GM06990 (cell line): ENCODE measurements around the gene IGSF23.

Source experiments
- DNase-seq: peaks from one replicate; pipeline ENCODE4 v3.0.0-alpha.2; 2011; ENCODE audit not compliant: insufficient read length; ENCODE audit errors: extremely low read depth
- H3K27me3 ChIP-seq: replicated peaks from 2 replicates; pipeline ENCODE4 v1.6.0; 2011; ENCODE audit warnings: low read length; ENCODE audit not compliant: control insufficient read depth, insufficient read depth
- H3K36me3 ChIP-seq: 2 replicates; pipeline ENCODE4 v1.5.1; 2011; ENCODE audit warnings: low read length; ENCODE audit not compliant: control insufficient read depth, insufficient read depth
- H3K4me3 ChIP-seq: replicated peaks from 2 replicates; pipeline ENCODE4 v1.5.1; 2011; ENCODE audit warnings: low read depth, mild to moderate bottlenecking, control low read depth, low read length
- TF ChIP-seq, protein P1 (sequence below): IDR thresholded peaks from 2 replicates; pipeline ENCODE4 v1.5.1; 2011; ENCODE audit warnings: low read length, control low read depth, mild to moderate bottlenecking, inconsistent platforms; ENCODE audit not compliant: insufficient read depth, poor library complexity, severe bottlenecking

IGSF23 gene

DNA sequence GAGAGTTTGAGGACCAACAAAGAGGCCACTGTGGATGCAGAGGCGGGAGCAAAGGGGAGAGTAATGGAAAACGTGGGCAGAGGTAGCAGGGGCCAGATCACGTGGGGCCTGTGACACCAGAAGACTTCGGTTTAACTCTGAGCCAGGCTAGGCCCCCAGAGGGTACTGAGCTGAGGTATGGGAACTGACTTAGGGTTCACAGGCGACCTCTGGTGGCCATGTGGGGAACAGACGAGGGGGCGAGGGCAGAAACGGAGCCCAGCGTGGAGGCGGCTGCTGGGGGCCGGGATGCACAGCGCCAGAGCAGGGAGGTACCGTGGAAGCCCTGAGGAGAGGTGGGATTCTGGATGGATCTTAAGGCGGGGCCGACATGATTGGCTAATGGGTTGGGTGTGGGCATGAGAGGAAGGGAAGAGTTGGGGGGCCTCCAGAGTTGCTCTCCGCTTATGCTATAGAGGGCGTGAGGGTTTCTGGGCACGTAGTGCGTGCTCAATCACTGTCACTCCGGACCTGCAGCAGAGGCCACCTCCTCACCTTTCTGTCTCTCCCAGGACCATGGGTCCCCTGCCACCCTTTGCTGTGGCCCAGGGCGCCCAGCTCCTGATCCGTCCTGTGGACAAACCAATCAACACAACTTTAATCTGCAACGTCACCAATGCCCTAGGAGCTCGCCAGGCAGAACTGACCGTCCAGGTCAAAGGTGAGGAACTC is 44.0 kb downstream of the IGSF23 start:
- DNase-seq, result peak; percentile 57
- TF ChIP-seq, protein P1, sequence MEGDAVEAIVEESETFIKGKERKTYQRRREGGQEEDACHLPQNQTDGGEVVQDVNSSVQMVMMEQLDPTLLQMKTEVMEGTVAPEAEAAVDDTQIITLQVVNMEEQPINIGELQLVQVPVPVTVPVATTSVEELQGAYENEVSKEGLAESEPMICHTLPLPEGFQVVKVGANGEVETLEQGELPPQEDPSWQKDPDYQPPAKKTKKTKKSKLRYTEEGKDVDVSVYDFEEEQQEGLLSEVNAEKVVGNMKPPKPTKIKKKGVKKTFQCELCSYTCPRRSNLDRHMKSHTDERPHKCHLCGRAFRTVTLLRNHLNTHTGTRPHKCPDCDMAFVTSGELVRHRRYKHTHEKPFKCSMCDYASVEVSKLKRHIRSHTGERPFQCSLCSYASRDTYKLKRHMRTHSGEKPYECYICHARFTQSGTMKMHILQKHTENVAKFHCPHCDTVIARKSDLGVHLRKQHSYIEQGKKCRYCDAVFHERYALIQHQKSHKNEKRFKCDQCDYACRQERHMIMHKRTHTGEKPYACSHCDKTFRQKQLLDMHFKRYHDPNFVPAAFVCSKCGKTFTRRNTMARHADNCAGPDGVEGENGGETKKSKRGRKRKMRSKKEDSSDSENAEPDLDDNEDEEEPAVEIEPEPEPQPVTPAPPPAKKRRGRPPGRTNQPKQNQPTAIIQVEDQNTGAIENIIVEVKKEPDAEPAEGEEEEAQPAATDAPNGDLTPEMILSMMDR, result peak; percentile 98
- Histone ChIP-seq H3K4me3 (no peak overlapping the region), H3K36me3 (no peaks in the 10 kb centered on the region), H3K27me3 (no peaks in the 10 kb centered on the region)

DNA sequence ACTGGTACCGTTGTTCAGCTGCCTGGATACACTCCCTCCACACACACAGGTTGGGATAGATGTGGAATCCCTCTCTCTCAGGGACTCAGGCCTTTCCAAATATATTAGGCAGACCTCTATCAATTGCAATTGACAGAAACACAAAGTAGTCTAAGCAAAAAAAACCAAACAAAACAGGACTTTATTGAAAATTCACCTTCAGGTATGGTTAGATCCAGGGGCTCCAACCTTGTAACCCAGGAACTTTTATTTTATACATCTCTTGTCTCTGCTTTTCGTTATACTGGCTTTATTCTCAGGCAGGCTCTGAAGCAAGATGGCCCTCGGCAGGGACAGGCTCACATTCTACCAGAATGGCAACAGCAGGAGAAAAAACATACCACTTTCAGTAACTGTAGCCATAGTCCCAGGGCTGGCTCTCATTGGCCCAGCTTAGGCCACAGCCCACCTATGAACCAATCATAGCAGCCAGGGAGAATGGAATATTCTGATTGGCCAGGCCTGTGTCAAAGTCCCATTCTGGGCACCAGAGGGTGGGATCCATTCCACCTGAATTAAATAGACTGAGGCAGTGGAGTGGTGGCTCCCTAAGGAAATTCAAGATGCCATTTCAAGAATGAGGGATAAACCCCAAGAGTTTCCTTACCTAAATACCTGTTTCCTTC is 44.8 kb downstream of the IGSF23 start:
- Histone ChIP-seq H3K27me3 (no peaks in the 10 kb centered on the region), H3K36me3 (no peaks in the 10 kb centered on the region; the same call in 1 of the 2 replicates), H3K4me3 (no peak overlapping the region)
- no peak for DNase-seq
- TF ChIP-seq, protein P1, result no peak

DNA sequence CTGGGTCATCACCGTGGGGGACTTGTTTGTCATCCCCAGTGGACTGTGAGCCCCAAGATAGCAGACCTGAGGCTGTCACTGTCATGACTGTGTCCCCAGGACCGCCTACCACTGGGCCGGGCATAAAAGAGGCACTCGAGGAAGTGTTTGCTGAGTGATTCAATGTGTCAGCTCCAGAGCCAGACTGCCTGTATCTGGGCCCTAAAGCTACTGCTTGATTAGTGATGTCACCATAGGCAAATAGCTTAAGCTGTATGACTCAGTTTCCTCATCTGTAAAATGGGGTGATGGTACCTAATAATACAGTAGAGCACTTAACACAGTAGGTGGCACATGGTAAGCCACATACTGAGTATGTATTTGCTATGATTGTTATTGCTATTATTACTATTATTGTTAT is 46.7 kb downstream of the IGSF23 start:
- TF ChIP-seq, protein P1, result no peak
- H3K36me3 ChIP-seq, result no peaks in the 10 kb centered on the region; the same call in 1 of the 2 replicates
- no peaks in the 10 kb centered on the region for H3K27me3 ChIP-seq
- no peak for DNase-seq
- no peak overlapping the region for H3K4me3 ChIP-seq

DNA sequence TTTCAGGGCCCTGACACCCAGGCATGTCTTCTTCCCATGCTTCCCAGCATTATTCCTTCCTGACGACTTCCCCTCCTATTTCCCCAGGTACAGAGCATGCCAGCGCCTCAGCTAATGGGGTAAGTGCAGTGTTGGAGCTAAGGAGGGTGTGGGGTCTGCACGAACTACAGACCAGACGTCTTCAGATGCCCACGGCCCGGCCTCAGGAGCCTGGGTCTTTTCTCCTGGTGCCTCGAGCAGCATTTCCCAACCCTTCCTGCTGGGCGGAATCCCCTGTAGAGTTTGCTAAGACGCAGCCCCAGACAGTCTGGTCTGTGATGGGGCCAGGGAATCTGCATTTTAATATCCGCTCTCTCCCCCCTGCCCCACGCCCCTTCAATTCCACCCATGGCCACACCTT is 47.8 kb downstream of the IGSF23 start:
- Histone ChIP-seq H3K27me3 (no peaks in the 10 kb centered on the region), H3K4me3 (no peak overlapping the region), H3K36me3 (no peaks in the 10 kb centered on the region; the same call in 1 of the 2 replicates)
- no peak for DNase-seq
- TF ChIP-seq, protein P1, result no peak

DNA sequence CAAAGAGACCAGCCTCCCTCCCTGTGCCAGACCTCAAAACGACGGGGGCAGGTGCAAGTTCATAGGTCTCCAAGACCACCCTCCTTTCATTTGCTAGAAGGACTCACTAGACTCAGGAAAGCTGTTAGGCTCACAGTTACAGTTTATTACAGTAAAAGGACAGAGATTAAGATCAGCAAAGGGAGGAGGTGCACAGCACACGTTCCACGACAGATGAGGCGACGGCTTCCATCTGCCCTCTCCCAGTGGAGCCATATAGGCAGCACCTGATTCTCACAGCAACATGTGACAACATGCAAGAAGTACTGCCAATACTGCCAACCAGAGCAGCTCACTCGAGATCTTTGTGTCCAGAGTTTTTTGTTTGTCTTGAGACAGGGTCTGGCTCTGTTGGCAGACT is 48.5 kb downstream of the IGSF23 start:
- H3K36me3 ChIP-seq, result no peaks in the 10 kb centered on the region; the same call in 1 of the 2 replicates
- DNase-seq, result no peak
- TF ChIP-seq, protein P1, result no peak
- no peak overlapping the region for H3K4me3 ChIP-seq
- H3K27me3 ChIP-seq, result no peaks in the 10 kb centered on the region
